K562 (cell line): ENCODE measurements around the gene RNF187. TPM values are rescaled to one million over a fixed set of nuclear protein-coding genes. Genes with fewer than 3 reads are reported as not detected.

Experiments used
- ASH1L ChIP-seq: fragments of 450-650 bp; IDR thresholded peaks from 2 replicates; pipeline ENCODE4 v1.6.1; 2018; ENCODE audit warnings: borderline replicate concordance, mild to moderate bottlenecking, low read depth; ENCODE audit not compliant: partially characterized antibody
- ATF1 ChIP-seq, 2 experiments: fragments of 450-650 bp in 1 of 2; IDR thresholded peaks; 2 replicates each; pipeline ENCODE4 v1.6.1; 2016; ENCODE audit warnings: missing compliant biosample characterization in 1 of 2, missing genetic modification characterization in 1 of 2
- CBX1 ChIP-seq: sonication (generic); IDR thresholded peaks from 2 replicates; pipeline ENCODE4 v1.6.1; 2016; ENCODE audit warnings: antibody characterized with exemption, low read depth, mild to moderate bottlenecking
- GMEB1 ChIP-seq: fragments of 250-450 bp; sonication (Bioruptor Pico); IDR thresholded peaks from 2 replicates; pipeline ENCODE4 v1.4.0; 2020; ENCODE audit warnings: mild to moderate bottlenecking
- HMG20A ChIP-seq: fragments of 450-650 bp; formaldehyde crosslinking; conservative IDR thresholded peaks from 2 replicates; pipeline ENCODE4 v1.4.0; 2020; ENCODE audit warnings: mild to moderate bottlenecking, mixed read lengths
- KDM1A ChIP-seq, 2 experiments: fragments of 450-650 bp; IDR thresholded peaks; 2 replicates each; pipeline ENCODE4 v1.6.1; 2016; ENCODE audit warnings: mild to moderate bottlenecking in 2 of 2
- MYNN ChIP-seq, 2 experiments: sonication (generic); formaldehyde crosslinking in 1 of 2; IDR thresholded peaks; 2 replicates each; pipeline versions ENCODE4 v1.5.0 to v1.6.1; 2016 to 2020; ENCODE audit warnings: antibody characterized with exemption in 1 of 2, missing genetic modification reagents in 1 of 2
- NCOR1 ChIP-seq: fragments of 450-650 bp; IDR thresholded peaks from 2 replicates; pipeline ENCODE4 v1.6.1; 2016; ENCODE audit warnings: mild to moderate bottlenecking, moderate library complexity
- NONO ChIP-seq, 2 experiments: fragments of 200-400 bp in 1 of 2; fragments of 450-650 bp in 1 of 2; formaldehyde crosslinking in 1 of 2; IDR thresholded peaks; 2 replicates each; pipeline ENCODE4 v1.6.1; 2017; ENCODE audit warnings: low read depth in 2 of 2, mild to moderate bottlenecking in 2 of 2, moderate library complexity in 2 of 2, low read length in 1 of 2
- NRF1 ChIP-seq, 2 experiments: fragments of 450-650 bp; IDR thresholded peaks in 1 of 2; conservative IDR thresholded peaks in 1 of 2; 2 replicates each; pipeline ENCODE4 v1.6.1; 2014; ENCODE audit warnings: mild to moderate bottlenecking in 2 of 2
- PCBP1 ChIP-seq: fragments of 200-400 bp; formaldehyde crosslinking; IDR thresholded peaks from 2 replicates; pipeline ENCODE4 v1.6.1; 2018; ENCODE audit warnings: mild to moderate bottlenecking, low read depth, low read length; ENCODE audit not compliant: poor library complexity, severe bottlenecking
- PURB ChIP-seq: sonication (generic); formaldehyde crosslinking; IDR thresholded peaks from 2 replicates; pipeline ENCODE4 v1.9.0; 2021; ENCODE audit warnings: low read depth, mild to moderate bottlenecking, missing genetic modification reagents
- RBFOX2 ChIP-seq: fragments of 200-400 bp; formaldehyde crosslinking; IDR thresholded peaks from 2 replicates; pipeline ENCODE4 v1.6.1; 2017; ENCODE audit warnings: low read depth, mild to moderate bottlenecking, low read length, moderate library complexity
- SRSF3 ChIP-seq: fragments of 200-400 bp; formaldehyde crosslinking; IDR thresholded peaks from 2 replicates; pipeline ENCODE4 v1.6.1; 2016; ENCODE audit warnings: mild to moderate bottlenecking, low read length, moderate library complexity; ENCODE audit not compliant: insufficient read depth
- TOE1 ChIP-seq, 2 experiments: fragments of 450-650 bp in 1 of 2; sonication (generic) in 1 of 2; formaldehyde crosslinking in 1 of 2; IDR thresholded peaks; 2 replicates each; pipeline versions ENCODE4 v1.7.1 to v1.8.0; 2016 to 2022; ENCODE audit warnings: borderline replicate concordance in 2 of 2, mild to moderate bottlenecking in 2 of 2, antibody characterized with exemption in 1 of 2, inconsistent platforms in 1 of 2, low read depth in 1 of 2, missing genetic modification reagents in 1 of 2, moderate library complexity in 1 of 2
- ZBTB2 ChIP-seq: fragments of 450-650 bp; IDR thresholded peaks from 2 replicates; pipeline ENCODE4 v1.6.1; 2016; ENCODE audit warnings: antibody characterized with exemption
- ZNF146 ChIP-seq: IDR thresholded peaks from one replicate; pipeline ENCODE4 v1.6.1; 2018; ENCODE audit warnings: missing compliant biosample characterization; ENCODE audit not compliant: unreplicated experiment
- ZNF3 ChIP-seq: fragments of 250-450 bp; sonication (Bioruptor Pico); IDR thresholded peaks from 2 replicates; pipeline ENCODE4 v1.5.0; 2021; ENCODE audit warnings: mild to moderate bottlenecking, moderate library complexity
- ZNF830 ChIP-seq: fragments of 250-450 bp; sonication (Bioruptor Pico); IDR thresholded peaks from 2 replicates; pipeline ENCODE4 v1.5.0; 2021; ENCODE audit warnings: mild to moderate bottlenecking
- ZZZ3 ChIP-seq: fragments of 450-650 bp; IDR thresholded peaks from 2 replicates; pipeline ENCODE4 v1.6.1; 2016; ENCODE audit warnings: antibody characterized with exemption, mild to moderate bottlenecking, moderate library complexity
- polyA plus RNA-seq, 8 experiments: library from polyadenylated mRNA; depleted of rRNA in 4 of 8; stranded (reverse) in 5 of 8; unstranded in 3 of 8; fragments of >200 nt; fragmentation: Nextera tagmentation in 2 of 8; fragmentation: Illumina TruSeq in 1 of 8; extraction: Ambion mirVana in 2 of 8; extraction: Trizol in 1 of 8; gene quantifications; 2 replicates each; pipeline versions ENCODE4 v1.2.1 to v1.2.3, GENCODE V29; 2011 to 2014; ENCODE audit warnings: inconsistent platforms in 1 of 8, missing spikeins in 1 of 8
- total RNA-seq, 7 experiments: library from RNA; depleted of rRNA in 6 of 7; stranded (reverse); fragments of >200 nt in 6 of 7; fragmentation: Illumina TruSeq in 2 of 7; extraction: Trizol in 2 of 7; gene quantifications; 2 replicates each; pipeline versions ENCODE4 v1.2.1 to v1.2.3, GENCODE V29; 2011 to 2021; ENCODE audit warnings: low replicate concordance in 1 of 7

The RNF187 gene
- total and polyA plus RNA-seq, 9 of the 15 experiments (the other 6 are each of a cell fraction or from before 2014, with no cell fraction given) = 2.3 to 119 (median 41.9) TPM

GRCh38 chr1:228457396-228458176 lies 29.6 kb upstream of the RNF187 start (continued):
- peak; percentile 87 to 97 for TF ChIP-seq NONO (IDR thresholded peaks at IDR 0.05; ENCODE audit: low read depth in 2 of 2, low read length in 1 of 2)
- peak; percentile 83 for TF ChIP-seq ZBTB2
- peak; percentile 63; the same call in 1 of the 2 replicates for TF ChIP-seq MYNN (IDR thresholded peaks at IDR 0.05)
- TF ChIP-seq MYNN (CRISPR knock-in tag; IDR thresholded peaks at IDR 0.05) = no peak
- TF ChIP-seq KDM1A (IDR thresholded peaks at IDR 0.05) = peak in 1 of 2 experiments; percentile 81; a peak in 3 of 4 replicates
- peak; percentile 81 for TF ChIP-seq ATF1 (CRISPR knock-in tag; IDR thresholded peaks at IDR 0.05)
- TF ChIP-seq ATF1 (tag; IDR thresholded peaks at IDR 0.05) = peak; percentile 97
- TF ChIP-seq NRF1 (conservative IDR thresholded peaks at IDR 0.05 in 1 of 2, IDR thresholded peaks at IDR 0.05 in 1 of 2) = peak; percentile 83 to 87
- TF ChIP-seq ZZZ3 = no peak
- 0 out of 2 replicates have a peak, but pooled peaks have one; percentile 80 for TF ChIP-seq SRSF3
- TF ChIP-seq CBX1 = peak; percentile 82
- peak; percentile 52; the same call in 1 of the 2 replicates for TF ChIP-seq GMEB1
- TF ChIP-seq ZNF830 = peak; percentile 45; the same call in 1 of the 2 replicates
- no peak for TF ChIP-seq PURB (CRISPR knock-in tag)
- peak; percentile 67 for TF ChIP-seq NCOR1
- peak; percentile 96 for TF ChIP-seq PCBP1
- peak; percentile 86 for TF ChIP-seq TOE1 (IDR thresholded peaks at IDR 0.05; ENCODE audit: borderline replicate concordance)
- TF ChIP-seq TOE1 (CRISPR knock-in tag; IDR thresholded peaks at IDR 0.05; ENCODE audit: borderline replicate concordance, low read depth) = peak; percentile 98; the same call in 1 of the 2 replicates
- TF ChIP-seq ASH1L = peak; percentile 89
- peak; percentile 29 for TF ChIP-seq ZNF146
- no peak for TF ChIP-seq HMG20A (CRISPR knock-in tag)
- TF ChIP-seq ZNF3 (CRISPR knock-in tag) = no peak
- peak; percentile 99 for TF ChIP-seq RBFOX2
